Fibroblast of lung (primary cell): Measurements from ENCODE around the gene CD300LB. TPM values are rescaled to one million over a fixed set of nuclear protein-coding genes. Genes with fewer than 3 reads are reported as not detected.

Experiments used
- DNase-seq, 2 donors: peaks; one replicate each; pipeline versions ENCODE4 v3.0.0 to v3.0.0-alpha.2; 2010; ENCODE audit warnings: low read depth in 2 of 2
- H2AFZ ChIP-seq: 2 replicates; pipeline ENCODE4 v1.5.1; 2012; ENCODE audit warnings: low read length, control low read depth, inconsistent platforms
- H3K27ac ChIP-seq: 2 replicates; pipeline ENCODE4 v1.5.1; 2011; ENCODE audit warnings: low read length, control low read depth; ENCODE audit not compliant: insufficient read depth
- H3K27me3 ChIP-seq: 2 replicates; pipeline ENCODE4 v1.5.1; 2011; ENCODE audit warnings: mild to moderate bottlenecking, low read length; ENCODE audit not compliant: control insufficient read depth, insufficient read depth
- H3K36me3 ChIP-seq: 2 replicates; pipeline ENCODE4 v1.5.1; 2011; ENCODE audit warnings: low read length; ENCODE audit not compliant: control insufficient read depth, insufficient read depth
- H3K4me1 ChIP-seq: 2 replicates; pipeline ENCODE4 v1.5.1; 2011; ENCODE audit warnings: low read length; ENCODE audit not compliant: control insufficient read depth, insufficient read depth; ENCODE audit errors: extremely low read depth
- H3K4me2 ChIP-seq: 2 replicates; pipeline ENCODE4 v1.5.1; 2011; ENCODE audit warnings: low read length, control low read depth; ENCODE audit not compliant: insufficient read depth; ENCODE audit errors: extremely low read depth
- H3K4me3 ChIP-seq, 4 experiments: fragments of 200-600 bp in 1 of 4; sonication (generic) in 1 of 4; replicated peaks in 1 of 4; 2 replicates each; pipeline ENCODE4 v1.5.1; 2011 to 2016; ENCODE audit warnings: low read length in 4 of 4, low read depth in 3 of 4, mild to moderate bottlenecking in 3 of 4, control low read depth in 2 of 4, inconsistent platforms in 1 of 4, mixed read lengths in 1 of 4; ENCODE audit not compliant: insufficient read depth in 1 of 4; ENCODE audit errors: control extremely low read depth in 1 of 4
- H3K79me2 ChIP-seq: 2 replicates; pipeline ENCODE4 v1.5.1; 2012; ENCODE audit warnings: mild to moderate bottlenecking, low read length, inconsistent platforms; ENCODE audit not compliant: control insufficient read depth, insufficient read depth
- H3K9ac ChIP-seq: 2 replicates; pipeline ENCODE4 v1.5.1; 2011; ENCODE audit warnings: mild to moderate bottlenecking, low read length, control low read depth; ENCODE audit not compliant: insufficient read depth
- H3K9me3 ChIP-seq: 2 replicates; pipeline ENCODE4 v1.5.1; 2012; ENCODE audit warnings: low read depth, low read length; ENCODE audit not compliant: control insufficient read depth, insufficient read depth
- H4K20me1 ChIP-seq: 2 replicates; pipeline ENCODE4 v1.5.1; 2011; ENCODE audit warnings: low read length; ENCODE audit not compliant: control insufficient read depth, insufficient read depth; ENCODE audit errors: extremely low read depth
- CTCF ChIP-seq, 2 donors: IDR thresholded peaks in 1 of 2; conservative IDR thresholded peaks in 1 of 2; 1 replicate in 1 of 2; 2 replicates in 1 of 2; pipeline ENCODE4 v1.5.1; 2011 to 2012; ENCODE audit warnings: low read length in 2 of 2, control low read depth in 1 of 2, inconsistent platforms in 1 of 2, low read depth in 1 of 2, mild to moderate bottlenecking in 1 of 2
- EZH2 ChIP-seq: IDR thresholded peaks from 2 replicates; pipeline ENCODE4 v1.5.1; 2012; ENCODE audit warnings: low read length, control low read depth, mild to moderate bottlenecking; ENCODE audit errors: missing control alignments
- polyA plus RNA-seq, 2 donors: library from polyadenylated mRNA; depleted of rRNA in 1 of 2; stranded (reverse) in 1 of 2; unstranded in 1 of 2; fragments of >200 nt; gene quantifications; 2 replicates each; pipeline ENCODE4 v1.2.1, GENCODE V29; 2011 to 2012; ENCODE audit warnings: missing spikeins in 1 of 2
- total RNA-seq: library from RNA; depleted of rRNA; stranded (reverse); fragments of >200 nt; gene quantifications from 2 replicates; pipeline ENCODE4 v1.2.1, GENCODE V29; 2014

The CD300LB gene
- total and polyA plus RNA-seq, 2 donors (not counting 1 experiment from before 2014, with no cell fraction given) = not detected

GRCh38 chr17:74547264-74547663 lies 16.0 kb upstream of the CD300LB start:
- Histone ChIP-seq H3K36me3 (no peaks in the 10 kb centered on the region), H3K27me3 (no peaks in the 10 kb centered on the region), H3K4me2 (no peak overlapping the region), H3K4me1 (no peaks in the 10 kb centered on the region), H3K9ac (no peak overlapping the region), H3K9me3 (no peaks in the 10 kb centered on the region), H4K20me1 (no peaks in the 10 kb centered on the region), H2AFZ (no peak overlapping the region), H3K27ac (no peak overlapping the region), H3K79me2 (no peaks in the 10 kb centered on the region), H3K4me3 (no peak overlapping the region)
- no peak for TF ChIP-seq EZH2
- DNase-seq = no peak

- no peaks in the 10 kb centered on the region for H4K20me1 ChIP-seq
- H3K9me3 ChIP-seq = no peaks in the 10 kb centered on the region
- H3K36me3 ChIP-seq = no peaks in the 10 kb centered on the region
- no peak overlapping the region for H3K4me2 ChIP-seq
- H3K4me3 ChIP-seq = no peak overlapping the region
- H3K9ac ChIP-seq = no peak overlapping the region
- no peak overlapping the region for H3K27ac ChIP-seq
- no peak for TF ChIP-seq CTCF (conservative IDR thresholded peaks at IDR 0.05 in 1 of 2, IDR thresholded peaks at IDR 0.05 in 1 of 2; ENCODE audit: low read depth in 1 of 2, low read length in 2 of 2)
- no peak for TF ChIP-seq EZH2
- DNase-seq = no peak
- no peaks in the 10 kb centered on the region for H3K4me1 ChIP-seq
- H3K79me2 ChIP-seq = no peaks in the 10 kb centered on the region
- no peaks in the 10 kb centered on the region for H3K27me3 ChIP-seq
- H2AFZ ChIP-seq = no peak overlapping the region
Observed at GRCh38 chr17:74546586-74546985, 15.3 kb upstream of the CD300LB start.

- Histone ChIP-seq H3K79me2 (no peaks in the 10 kb centered on the region), H3K27ac (no peak within 1 kb of the TSS), H3K9me3 (no peaks in the 10 kb centered on the region), H3K27me3 (no peaks in the 10 kb centered on the region), H4K20me1 (no peaks in the 10 kb centered on the region), H2AFZ (no peak within 1 kb of the TSS), H3K9ac (no peak within 1 kb of the TSS), H3K4me2 (no peak within 1 kb of the TSS), H3K4me3 (no peak within 1 kb of the TSS), H3K4me1 (no peaks in the 10 kb centered on the region), H3K36me3 (no peaks in the 10 kb centered on the region)
- TF ChIP-seq CTCF (conservative IDR thresholded peaks at IDR 0.05 in 1 of 2, IDR thresholded peaks at IDR 0.05 in 1 of 2; ENCODE audit: low read depth in 1 of 2, low read length in 2 of 2) (no peak), EZH2 (no peak)
- no peak for DNase-seq
Observed at GRCh38 chr17:74545843-74546230, 14.6 kb upstream of the CD300LB start, which contains the start of gene CD300C. CD300C (minus strand) TSS chr17:74546115; CDS start chr17:74545782, 333 bp downstream.
